Hematopoietic multipotent progenitor cell treated with erythropoietin and hydrocortisone succinate and interleukin-3 and kit ligand, for 8 days (in vitro differentiated cells): Measurements from ENCODE around the gene CPN2.

ENCODE experiments used
- DNase-seq: peaks from one replicate; pipeline ENCODE4 v3.0.0-alpha.2; 2015

The CPN2 gene

DNA sequence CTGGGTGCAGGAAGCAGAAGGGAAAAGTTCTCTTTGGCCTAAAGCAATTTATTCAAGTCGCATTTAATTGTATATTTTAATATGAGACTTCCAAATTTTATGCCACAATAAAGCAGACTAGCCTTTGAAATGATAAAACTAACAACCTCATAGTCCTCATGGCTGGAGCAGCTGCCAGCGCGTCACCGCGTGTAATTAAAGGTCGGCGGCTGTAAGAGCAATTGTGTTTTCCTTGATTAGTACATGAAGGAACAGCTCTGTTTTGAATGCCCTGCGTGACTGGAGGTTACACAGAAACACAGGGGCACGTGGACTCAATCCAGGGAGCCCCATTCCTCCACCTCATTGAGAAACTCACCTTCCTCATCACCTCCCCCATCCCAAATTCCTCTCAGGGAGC lies 28.5 kb upstream of the CPN2 start:
- no peak for DNase-seq

DNA sequence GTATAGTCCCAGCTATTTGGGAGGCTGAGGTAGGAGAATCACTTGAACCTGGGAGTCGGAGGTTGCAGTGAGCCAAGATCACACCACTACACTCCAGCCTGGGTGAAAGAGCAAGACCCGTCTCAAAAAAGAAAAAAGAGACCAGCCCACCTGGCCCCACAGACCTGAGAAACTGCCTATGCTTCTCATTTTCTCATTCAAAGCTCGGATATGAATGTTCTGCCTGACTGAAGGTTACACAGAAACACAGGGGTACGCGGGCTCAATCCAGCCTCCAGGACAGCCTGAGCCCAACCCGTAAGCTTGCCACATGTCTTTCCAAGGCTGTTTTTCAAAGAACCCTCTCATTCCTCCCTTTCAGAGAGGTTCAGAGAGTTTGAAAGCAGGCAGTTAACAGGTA lies 28.1 kb upstream of the CPN2 start:
- no peak for DNase-seq

DNA sequence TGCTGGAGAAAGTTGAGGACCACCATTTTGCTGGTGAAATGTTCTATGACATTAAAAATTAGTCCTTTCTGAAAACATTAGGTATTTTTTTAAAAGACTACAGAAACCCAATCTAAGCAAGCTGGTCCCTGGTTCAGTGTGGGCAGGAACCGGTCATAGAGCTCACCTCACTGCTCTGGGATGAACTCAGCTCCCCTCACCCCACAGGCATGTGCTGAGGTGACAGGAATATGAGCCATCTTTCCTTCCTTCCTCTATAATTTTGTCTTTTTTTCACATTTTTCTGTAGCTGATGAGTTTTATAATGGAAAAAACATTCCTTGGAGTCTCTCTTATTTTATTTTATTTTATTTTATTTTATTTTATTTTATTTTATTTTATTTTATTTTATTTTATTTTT lies 26.6 kb upstream of the CPN2 start:
- no peak for DNase-seq

DNA sequence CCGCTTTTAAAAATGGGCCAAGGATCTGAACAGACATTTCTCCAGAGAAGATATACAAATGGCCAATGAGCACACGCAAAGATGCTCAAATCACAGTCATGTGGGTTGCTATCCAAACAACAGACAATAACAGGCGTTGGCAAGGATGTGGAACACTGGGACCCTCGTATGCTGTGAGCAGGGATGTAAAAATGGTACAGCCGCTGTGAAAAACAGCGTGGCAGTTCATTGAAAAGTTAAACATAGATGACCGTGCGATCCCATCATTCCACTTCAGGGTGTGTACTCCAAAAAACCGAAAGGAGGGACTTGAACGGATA lies 25.1 kb upstream of the CPN2 start:
- DNase-seq = no peak

DNA sequence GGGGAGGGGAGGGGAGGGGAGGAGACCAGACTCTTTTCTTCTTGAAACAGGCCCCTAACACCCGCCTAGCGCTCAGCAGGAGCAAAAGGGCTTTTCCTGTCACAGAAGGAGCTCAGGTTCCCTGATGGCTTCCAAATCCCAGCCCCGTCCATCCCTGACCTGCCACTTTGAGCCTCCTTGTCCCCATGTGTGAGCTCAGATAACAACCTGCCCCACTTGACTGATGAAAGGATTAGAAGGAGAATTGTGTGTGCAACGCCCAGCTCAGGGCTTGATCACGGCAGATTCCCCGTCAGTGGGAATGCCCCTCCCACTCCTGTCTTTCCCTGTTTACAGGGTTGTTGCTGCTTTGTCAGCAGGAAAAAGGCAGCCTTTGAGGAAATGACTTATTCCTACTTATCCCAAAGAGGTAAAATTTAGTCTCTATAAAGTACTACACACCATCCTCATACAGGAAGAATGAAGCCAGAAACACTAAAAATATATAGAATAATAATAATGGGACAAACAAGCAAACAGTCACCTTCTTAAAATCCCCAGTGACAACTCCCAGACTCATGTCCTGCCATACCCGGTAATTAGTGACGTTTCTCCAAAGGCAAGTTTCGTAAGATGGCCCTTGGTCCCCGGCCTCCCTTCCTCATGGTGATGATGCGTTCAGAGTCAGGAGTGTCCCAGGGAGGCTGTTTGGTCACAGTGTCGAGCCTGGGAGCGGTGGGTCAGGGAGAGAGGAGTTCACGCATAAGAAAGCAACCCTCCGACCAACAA lies 24.5 kb upstream of the CPN2 start:
- no peak for DNase-seq

DNA sequence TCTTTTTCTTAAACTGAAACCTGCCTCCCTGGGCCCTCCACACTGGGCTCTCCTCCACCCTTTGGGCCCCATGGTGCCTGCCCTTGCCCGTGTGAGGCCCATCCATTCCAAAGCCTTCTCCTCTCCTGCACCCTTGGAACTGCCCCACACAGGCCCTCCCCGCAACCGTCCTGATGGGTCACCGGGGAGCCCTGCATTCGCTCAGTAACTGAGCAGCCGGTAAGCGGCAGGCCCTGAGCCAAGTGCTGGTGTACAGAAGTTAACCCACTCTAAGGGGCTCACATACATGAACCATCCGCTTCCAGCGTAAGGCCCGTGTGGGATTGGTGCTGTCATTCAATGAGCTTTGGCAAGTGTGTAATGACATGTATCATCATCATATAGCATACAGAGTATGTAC lies 23.8 kb upstream of the CPN2 start:
- no peak for DNase-seq

DNA sequence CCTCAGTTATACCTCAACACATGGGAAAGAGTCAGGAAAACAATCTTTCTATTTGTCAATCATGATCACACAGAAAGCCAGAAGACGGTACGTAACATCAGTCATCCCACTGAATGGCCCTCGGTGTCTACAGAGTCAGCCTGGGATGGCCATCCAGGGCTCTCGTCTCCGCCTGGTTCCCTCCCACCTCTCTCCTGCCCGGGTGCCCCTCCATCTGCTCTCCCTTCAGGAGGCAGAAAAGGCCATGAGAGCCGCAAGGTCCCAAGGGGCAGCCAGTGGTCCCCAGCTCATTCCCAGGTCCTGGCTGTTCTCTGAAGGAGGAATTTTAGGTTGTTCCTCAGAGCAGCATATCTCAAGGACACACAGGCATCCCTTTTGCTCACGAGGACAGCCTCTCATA lies 22.8 kb upstream of the CPN2 start:
- no peak for DNase-seq

DNA sequence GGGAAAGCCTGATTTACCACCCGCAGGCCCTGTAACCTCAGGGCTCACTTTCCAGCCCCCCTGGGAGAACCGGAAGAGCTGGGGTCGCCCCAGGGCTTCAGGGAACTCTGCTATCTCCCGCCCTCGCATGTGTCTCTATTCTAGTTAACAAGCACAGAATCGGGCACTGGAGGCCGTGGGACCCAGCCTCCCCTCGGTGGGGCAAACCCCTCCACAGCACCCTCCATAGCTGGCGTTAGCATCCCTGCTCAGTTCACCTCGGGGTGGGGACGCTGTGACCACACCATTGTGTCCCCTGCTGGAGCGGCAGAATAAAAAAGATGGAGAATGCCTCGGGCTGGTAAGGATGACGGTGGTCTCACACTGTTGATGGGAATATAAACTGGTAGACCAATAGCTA lies 21.9 kb upstream of the CPN2 start:
- no peak for DNase-seq

DNA sequence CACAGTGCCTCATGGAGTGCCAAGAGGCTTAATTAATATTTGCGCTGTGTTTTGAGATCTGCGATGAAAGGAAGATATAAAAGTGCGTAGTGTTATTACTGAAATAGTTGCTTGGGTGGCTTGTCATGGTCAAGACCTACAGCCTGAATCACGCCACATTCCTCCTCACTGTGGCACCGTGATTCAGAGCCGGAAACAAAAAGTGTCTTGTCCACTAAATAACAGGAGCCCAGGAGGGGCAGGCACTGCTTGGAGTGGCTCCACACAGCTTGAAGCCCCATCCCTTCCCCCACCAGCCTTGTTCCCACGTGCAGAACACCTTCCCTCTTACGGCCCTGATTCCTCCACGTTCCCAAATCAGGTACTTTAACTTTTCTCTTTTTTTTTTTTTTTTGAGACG lies 19.6 kb upstream of the CPN2 start:
- DNase-seq = no peak

DNA sequence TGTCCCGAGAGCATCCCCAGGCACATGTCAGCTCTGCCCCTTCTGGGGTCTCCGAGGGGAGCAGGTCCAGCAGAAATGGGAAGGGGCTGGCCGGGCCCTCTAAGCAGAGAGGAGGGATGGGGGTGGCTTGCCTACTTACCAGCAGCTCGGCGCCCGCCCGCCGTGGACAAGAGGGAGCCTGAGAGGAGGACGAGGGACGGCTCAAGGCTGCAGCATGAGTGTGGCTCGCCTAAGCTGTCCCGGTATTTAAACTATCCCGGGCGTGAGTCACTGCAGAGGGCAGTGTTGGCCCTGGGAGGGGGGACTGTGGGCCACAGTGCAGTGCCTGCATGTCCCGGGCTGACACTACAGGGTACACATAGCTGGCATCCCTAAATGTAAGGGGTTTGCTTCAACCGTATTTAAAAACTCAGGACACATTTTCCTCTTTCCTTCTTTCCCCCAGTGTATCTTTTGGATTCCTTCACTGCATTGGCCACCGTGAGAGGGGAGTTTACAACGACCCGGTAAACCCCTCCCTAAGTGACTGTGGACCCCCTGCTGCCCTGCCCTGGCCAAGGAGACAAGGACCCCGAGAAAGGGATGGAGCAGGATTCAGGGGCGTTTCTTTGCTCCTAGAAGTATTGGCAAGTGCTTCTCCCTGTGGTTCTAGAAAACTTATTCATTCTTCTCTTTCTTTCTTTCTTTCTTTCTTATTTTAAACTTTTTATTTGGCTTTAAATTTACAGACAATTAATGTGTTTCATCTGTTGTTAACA lies 18.6 kb upstream of the CPN2 start, which contains the start of gene LRRC15:
LRRC15 (minus strand) TSS at position 222 of the 758 bp plus-strand sequence. CDS start 8,700 bp downstream, outside the sequence.
- no peak for DNase-seq

DNA sequence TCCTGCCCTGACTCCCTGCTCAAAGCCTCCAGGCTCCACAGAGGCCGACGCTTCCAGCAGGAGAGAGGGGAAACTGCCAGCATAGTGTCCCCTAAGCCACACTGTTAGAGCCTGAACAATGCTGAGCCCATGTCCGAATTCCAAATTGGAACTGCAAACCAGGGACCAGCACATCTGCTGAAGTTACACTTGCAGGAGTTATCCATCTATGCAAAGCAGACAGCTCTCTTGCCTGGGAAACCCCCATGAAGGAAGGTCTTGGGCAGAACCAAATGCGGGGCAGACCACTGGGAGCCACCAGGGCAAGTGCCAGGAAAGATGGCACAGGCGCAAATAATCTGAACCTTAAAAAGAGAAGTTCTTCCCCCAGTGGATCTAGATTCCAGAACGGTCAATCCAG lies 17.8 kb upstream of the CPN2 start:
- no peak for DNase-seq

DNA sequence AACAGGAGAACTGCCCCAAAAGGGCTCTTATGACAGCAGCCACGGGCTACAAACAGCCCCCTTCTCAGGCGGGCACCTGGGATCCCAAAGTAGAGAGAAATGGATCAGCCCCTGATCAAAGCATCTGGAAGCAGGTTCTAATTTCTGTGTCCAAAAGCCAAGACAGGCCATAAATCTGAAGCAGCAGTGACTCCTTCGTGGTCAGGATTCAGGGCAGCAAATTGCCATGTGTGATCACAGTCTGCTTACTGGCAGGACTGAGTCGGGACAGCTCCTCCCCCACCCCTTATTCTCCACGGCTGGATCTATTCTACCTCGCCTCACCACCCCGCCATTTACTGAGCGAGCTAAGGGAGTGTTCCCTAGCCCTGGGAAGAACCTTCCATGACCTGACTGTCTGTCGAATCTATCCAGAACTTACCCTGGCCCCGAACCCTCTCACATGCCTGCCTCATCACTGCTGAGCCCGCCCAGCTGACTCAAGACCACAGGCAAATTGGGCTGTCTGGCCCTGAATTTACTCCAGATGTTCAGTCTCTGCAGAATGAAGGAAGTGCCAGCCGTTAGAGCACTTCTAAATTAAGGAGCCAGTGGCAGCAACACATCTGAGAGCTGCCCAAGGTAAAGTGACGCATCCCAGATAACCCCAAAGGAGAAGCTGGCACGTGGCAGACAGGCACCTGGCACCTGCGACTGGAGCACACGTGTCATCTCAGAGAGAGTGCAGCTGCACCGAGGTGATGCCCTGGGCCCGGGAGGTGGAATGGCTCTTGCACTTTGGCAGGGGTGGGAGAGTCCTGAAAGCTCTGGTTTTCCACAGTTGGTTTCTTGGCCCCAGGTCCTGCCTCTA lies 17.1 kb upstream of the CPN2 start:
- DNase-seq = no peak

DNA sequence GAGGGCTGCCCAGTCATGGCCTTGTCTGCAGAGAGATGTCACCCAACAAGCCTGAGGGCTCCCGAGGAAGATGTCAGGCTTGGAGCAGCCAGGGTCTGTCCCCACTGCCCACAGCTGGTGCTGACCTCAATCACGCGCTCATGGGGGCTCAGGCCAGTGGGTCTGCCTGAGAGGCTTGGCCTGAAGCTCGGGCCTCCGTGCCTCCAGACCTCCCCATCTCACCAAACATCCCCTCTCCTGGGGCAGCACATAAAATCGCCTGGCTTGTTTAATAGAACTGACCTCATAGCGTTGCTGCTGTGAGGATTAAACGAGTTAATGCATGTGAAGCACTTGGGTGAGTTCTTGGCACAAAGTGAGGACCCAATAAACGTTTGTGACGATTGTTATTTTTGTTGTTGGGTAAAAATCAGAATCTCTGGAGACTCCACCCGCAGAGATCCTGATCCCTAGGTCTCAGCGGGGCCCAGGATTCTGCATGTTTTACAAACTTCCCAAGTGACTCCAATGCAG lies 14.9 kb upstream of the CPN2 start:
- DNase-seq = no peak

DNA sequence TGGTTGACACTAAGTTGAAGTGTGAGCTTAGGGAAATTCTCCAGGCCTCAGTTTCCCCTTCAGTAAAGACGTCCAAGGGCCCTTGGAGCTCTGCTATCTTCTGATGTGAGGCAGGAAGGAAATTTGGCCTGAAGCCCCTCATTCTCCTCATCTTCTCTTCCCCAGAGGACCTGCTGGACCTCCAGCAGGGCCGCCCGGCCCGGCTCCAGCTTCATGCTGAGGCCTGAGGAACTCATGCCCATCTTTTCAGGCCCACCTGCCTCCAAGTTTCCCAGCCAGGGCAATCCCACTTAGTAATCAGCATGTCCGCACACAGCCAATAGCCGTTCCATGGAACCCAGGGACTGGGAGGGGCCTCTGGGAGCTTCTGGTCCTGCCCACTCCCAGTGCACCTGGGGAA lies 14.4 kb upstream of the CPN2 start:
- no peak for DNase-seq

DNA sequence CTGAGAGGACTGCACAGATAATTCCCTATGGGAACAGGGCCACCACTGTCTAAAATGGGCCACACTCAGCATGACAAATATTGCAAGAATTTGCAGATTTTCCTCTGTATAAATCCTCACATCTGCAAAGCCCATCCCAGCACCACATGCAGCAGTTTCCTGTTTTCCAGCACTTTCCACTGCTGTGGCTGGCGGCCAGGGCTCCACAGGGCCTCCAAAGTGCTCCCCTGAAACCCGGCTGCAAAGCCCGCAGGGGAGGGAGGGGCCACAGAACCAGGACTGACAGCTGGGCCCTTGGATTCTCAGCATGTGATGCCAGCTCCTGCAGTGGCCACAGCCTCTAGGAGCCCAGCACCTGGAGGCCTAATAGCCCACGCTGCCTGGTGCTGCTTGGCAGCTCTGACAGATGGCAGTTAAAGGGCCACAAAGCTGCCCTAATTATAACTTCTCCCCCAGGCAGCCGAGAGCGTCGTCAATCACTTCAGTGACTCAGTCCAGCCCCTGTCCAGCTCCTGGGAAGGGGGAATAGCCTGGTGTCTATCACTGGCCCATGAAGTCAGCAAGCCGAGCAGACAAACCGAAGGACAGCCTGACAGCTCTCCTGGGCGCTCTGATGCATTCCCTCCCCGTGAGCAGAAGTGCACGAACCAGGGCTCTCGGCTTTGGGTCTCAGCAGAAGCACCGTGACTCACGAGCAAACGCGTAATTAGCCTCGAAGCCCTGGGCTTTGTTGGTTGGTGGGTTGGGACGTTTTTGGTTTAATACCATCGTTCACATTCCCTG lies 13.7 kb upstream of the CPN2 start:
- no peak for DNase-seq

DNA sequence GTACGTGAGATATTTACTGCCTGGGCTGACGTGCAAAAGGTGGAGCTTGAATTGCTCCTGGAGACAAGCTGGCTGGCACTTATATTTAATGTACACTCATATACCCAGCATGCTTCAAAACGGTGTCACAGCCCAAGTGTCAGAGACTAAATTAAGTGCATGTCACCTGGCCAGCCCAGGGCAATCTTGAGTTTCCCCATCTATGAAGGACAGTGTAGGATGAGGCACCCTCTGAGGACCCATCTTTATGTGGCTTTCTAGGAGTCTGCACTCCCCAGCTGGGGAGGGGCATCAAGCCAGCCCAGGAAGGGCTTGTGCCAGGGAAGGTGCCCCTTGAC lies 13.2 kb upstream of the CPN2 start:
- DNase-seq = no peak

DNA sequence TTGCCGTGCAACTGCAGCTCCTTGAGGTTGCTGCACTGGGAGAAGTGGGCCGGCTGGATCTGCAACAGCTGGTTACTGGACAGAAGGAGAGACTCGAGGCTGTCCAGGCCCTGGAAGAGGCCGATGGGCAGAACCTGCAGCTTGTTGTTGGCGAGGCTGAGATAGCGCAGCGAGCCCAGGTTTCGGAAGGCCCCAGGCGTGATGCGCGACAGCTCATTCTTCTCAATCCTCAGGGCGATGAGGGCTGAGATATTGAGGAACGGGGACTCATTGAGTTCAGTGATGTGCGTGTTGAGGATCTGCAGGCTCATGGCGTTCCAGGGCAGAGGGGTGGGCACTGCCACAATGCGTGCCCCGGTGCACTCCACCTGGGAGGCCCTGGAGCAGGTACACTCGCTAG lies 9.4 kb upstream of the CPN2 start:
- no peak for DNase-seq

DNA sequence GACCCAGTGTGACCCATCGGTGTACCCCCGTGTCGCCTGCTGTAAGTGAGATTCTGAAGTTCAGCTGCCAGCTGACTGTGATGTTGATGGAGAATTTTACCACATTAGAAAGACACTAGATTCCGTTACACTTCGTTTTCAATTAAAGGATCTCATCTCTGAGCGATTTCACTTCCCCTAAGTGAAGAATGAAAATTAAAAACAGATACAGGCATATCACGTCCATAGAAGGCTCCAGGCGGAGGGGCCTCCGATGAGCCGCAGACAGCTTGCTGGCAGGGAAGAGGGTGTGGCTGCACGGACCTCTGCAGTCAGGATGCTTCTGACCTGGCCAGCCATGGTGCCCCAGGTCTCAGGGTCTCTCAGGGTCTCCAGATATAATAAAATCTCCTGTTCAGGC lies 6.6 kb upstream of the CPN2 start:
- DNase-seq = no peak

DNA sequence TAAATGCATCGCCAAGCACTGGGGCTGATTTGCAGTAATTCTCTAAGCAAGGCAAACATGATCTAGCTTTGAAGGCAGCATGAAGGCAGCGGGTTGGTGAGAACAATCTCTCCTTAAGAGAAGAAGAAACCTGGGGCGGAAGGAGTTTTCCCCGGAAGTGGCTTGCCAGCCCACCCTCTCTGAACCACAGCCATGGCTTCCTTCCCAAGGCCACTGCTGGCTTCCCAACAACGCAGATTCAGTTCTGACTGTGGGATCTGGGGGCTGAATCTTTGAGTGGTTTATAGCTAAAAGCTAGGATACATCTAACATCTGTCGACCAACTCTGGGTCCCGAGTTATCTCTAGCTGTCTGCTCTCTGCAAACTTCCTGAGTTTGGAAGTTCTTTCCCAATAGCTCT lies 4.3 kb upstream of the CPN2 start:
- DNase-seq = no peak

DNA sequence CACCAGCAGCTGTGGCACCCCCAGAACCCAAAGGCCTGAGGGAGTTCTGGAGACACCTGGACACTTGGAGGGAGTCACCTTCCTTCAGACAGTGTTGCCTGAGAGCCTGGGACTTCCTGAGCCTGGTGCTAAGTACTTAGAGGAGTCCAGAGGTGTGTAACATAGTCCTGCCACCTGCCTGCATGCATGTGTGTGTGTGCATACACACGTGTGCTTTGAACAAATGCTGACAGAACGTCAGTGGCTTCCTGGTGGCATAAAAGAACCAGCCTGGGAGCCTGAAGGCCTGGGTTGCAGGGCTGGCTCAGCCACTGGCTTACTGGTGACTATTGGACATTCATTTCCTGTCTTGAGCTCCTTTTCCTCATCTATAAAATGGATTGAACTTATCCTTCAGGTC lies 3.2 kb upstream of the CPN2 start:
- DNase-seq = no peak

DNA sequence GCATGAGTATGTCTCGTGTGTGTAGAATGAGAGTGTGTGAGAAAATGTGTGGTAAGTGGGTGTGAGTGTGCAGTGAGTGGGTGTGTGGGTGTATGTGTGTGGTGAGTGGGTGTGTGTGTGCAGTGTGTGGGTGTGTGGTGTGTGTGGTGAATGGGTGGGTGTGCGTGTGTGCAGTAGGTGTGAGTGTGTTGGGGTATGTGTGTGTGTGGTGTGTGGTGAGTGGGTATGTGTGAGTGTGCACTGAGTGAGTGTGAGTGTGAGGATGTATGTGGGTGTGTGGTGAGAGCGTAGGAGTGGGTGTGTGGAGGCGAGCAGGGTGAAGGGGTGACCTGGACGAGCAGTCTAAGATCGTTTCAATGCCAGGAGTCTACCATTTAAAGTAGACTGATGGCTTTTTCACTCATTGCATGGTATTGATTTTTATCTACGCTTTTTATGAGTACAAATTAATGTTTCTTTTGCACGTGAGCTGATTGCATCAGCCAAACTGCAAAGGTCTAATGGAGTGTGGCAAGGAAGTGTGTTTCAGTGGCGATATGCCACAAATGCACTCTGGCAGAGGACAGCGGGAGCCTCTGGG lies 1.6 kb upstream of the CPN2 start:
- no peak for DNase-seq

DNA sequence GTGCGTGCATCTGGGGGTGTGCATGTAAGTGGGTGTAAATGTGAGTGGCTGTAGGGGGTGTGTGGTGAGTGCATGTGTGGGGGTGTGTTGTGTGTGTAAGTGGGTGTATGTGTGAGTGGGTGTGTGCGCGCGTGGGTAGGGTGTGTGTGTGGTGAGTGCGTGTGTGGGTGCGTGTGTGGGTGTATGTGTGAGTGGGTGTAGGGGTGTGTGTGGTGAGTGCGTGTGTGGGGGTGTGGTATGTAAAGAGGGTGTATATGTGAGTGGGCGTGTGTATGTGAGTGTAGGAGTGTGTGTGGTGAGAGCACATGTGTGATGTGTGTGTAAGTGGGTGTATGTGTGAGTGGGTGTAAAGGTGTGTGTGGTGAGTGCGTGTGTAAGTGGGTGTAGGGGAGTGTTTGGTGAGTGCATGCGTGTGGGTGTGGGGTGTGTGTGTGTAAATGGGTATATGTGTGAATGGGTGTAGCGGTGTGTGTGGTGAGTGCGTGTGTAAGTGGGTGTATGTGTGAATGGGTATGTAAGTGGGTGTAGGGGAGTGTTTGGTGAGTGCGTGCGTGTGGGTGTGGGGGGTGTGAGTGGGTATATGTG lies 916 bp upstream of the CPN2 start:
- no peak for DNase-seq
